A549 (cell line): ENCODE measurements around the gene ROCK1. TPM values are rescaled to one million over a fixed set of nuclear protein-coding genes. Genes with fewer than 3 reads are reported as not detected.

Experiments used
- ATAC-seq, 2 experiments: fragments of 200-7000 bp in 1 of 2; fragments of >200 bp in 1 of 2; cut with Nextera tagmentation in 1 of 2; cut with Tn5 transposase in 1 of 2; 3 replicates each; pipeline versions ENCODE4 v1.8.0 to v1.9.1; 2018 to 2020; ENCODE audit warnings: mild to moderate bottlenecking in 1 of 2, moderate library complexity in 1 of 2
- CTCF ChIA-PET: fragments of 300-600 bp; sonication (Branson Sonifier 250); formaldehyde crosslinking; extraction: SDS; loops from one replicate; lab custom pipeline; 2021; ENCODE audit warnings: antibody characterized with exemption, inconsistent platforms; lab: Yijun Ruan, JAX
- POLR2A ChIA-PET: fragments of 350-600 bp; formaldehyde crosslinking; extraction: SDS; loops from one replicate; lab custom pipeline; 2021; ENCODE audit warnings: antibody characterized with exemption, inconsistent platforms; lab: Yijun Ruan, JAX
- DNase-seq, 2 experiments: peaks; one replicate each; pipeline versions ENCODE4 v3.0.0 to v3.0.0-alpha.2; 2011 to 2016; ENCODE audit warnings: low read depth in 1 of 2, low spot score in 1 of 2
- FAIRE-seq: peaks from 2 replicates; lab custom pipeline; 2011; peaks lifted over from hg19 to GRCh38; lab: Jason Lieb, UNC
- H3K27ac ChIP-seq, 2 experiments: fragments of >200 bp; sonication (Bioruptor Twin); formaldehyde crosslinking; 3 replicates each; pipeline ENCODE4 v1.5.1; 2016 to 2017
- H3K4me1 ChIP-seq: fragments of >200 bp; sonication (Bioruptor Twin); formaldehyde crosslinking; 3 replicates; pipeline ENCODE4 v1.6.1; 2016
- H3K4me2 ChIP-seq: fragments of >200 bp; sonication (Bioruptor Twin); formaldehyde crosslinking; 3 replicates; pipeline ENCODE4 v1.6.1; 2016
- H3K4me3 ChIP-seq: fragments of >200 bp; sonication (Bioruptor Twin); formaldehyde crosslinking; 3 replicates; pipeline ENCODE4 v1.5.1; 2016
- H3K9me3 ChIP-seq: fragments of >200 bp; sonication (Bioruptor Twin); formaldehyde crosslinking; 3 replicates; pipeline ENCODE4 v1.6.1; 2016
- BHLHE40 ChIP-seq: IDR thresholded peaks from 2 replicates; pipeline ENCODE4 v1.6.1; 2012; ENCODE audit warnings: low read depth, low read length, inconsistent platforms
- CHD4 ChIP-seq: fragments of 200-600 bp; sonication (generic); IDR thresholded peaks from 2 replicates; pipeline ENCODE4 v1.6.1; 2016; ENCODE audit warnings: antibody characterized with exemption, mild to moderate bottlenecking, borderline replicate concordance
- EP300 ChIP-seq, 2 experiments: fragments of >200 bp; sonication (Bioruptor Twin); formaldehyde crosslinking; IDR thresholded peaks; 2 replicates in 1 of 2; 3 replicates in 1 of 2; pipeline ENCODE4 v1.6.1; 2016 to 2017
- FOSB ChIP-seq: fragments of 250-450 bp; sonication (Bioruptor Pico); IDR thresholded peaks from 2 replicates; pipeline ENCODE4 v1.5.0; 2020; ENCODE audit warnings: mild to moderate bottlenecking, moderate library complexity
- FOSL2 ChIP-seq, 2 experiments: fragments of 450-650 bp in 1 of 2; fragments of >200 bp in 1 of 2; sonication (Bioruptor Twin) in 1 of 2; formaldehyde crosslinking; IDR thresholded peaks; 2 replicates each; pipeline versions ENCODE4 v1.5.0 to v1.6.1; 2016 to 2020; ENCODE audit warnings: mild to moderate bottlenecking in 1 of 2, moderate library complexity in 1 of 2
- FOXS1 ChIP-seq: fragments of 250-450 bp; sonication (Bioruptor Pico); IDR thresholded peaks from 2 replicates; pipeline ENCODE4 v1.5.0; 2020; ENCODE audit warnings: mild to moderate bottlenecking, moderate library complexity
- HDAC2 ChIP-seq: fragments of 200-600 bp; sonication (generic); IDR thresholded peaks from 2 replicates; pipeline ENCODE4 v1.6.1; 2016
- HOXA7 ChIP-seq: fragments of 250-450 bp; sonication (Bioruptor Pico); IDR thresholded peaks from 2 replicates; pipeline ENCODE4 v1.5.0; 2020; ENCODE audit warnings: mild to moderate bottlenecking, moderate library complexity
- KDM1A ChIP-seq: fragments of 200-600 bp; sonication (generic); IDR thresholded peaks from 2 replicates; pipeline ENCODE4 v1.6.1; 2016; ENCODE audit warnings: low read depth, mild to moderate bottlenecking
- KDM5A ChIP-seq: fragments of 200-600 bp; sonication (generic); IDR thresholded peaks from 2 replicates; pipeline ENCODE4 v1.6.1; 2016; ENCODE audit warnings: antibody characterized with exemption, mild to moderate bottlenecking
- MAFK ChIP-seq: fragments of 450-650 bp; IDR thresholded peaks from 2 replicates; pipeline ENCODE4 v1.6.1; 2014; ENCODE audit not compliant: partially characterized antibody
- MAZ ChIP-seq: fragments of 150-350 bp; IDR thresholded peaks from 2 replicates; pipeline ENCODE4 v1.6.1; 2014; ENCODE audit warnings: antibody characterized with exemption, low read depth, low read length, borderline replicate concordance
- PHF8 ChIP-seq: fragments of 200-600 bp; sonication (generic); IDR thresholded peaks from 2 replicates; pipeline ENCODE4 v1.6.1; 2016; ENCODE audit warnings: low read depth, mild to moderate bottlenecking, antibody characterized with exemption, moderate library complexity, borderline replicate concordance
- POLR2A ChIP-seq: IDR thresholded peaks from 2 replicates; pipeline ENCODE4 v1.6.1; 2012; ENCODE audit warnings: mild to moderate bottlenecking, low read length
- RARB ChIP-seq: fragments of 250-450 bp; sonication (Bioruptor Pico); IDR thresholded peaks from 2 replicates; pipeline ENCODE4 v1.8.0; 2021; ENCODE audit warnings: mild to moderate bottlenecking, moderate library complexity
- SMC3 ChIP-seq: fragments of >200 bp; sonication (Bioruptor Twin); formaldehyde crosslinking; IDR thresholded peaks from 3 replicates; pipeline ENCODE4 v1.6.1; 2018; ENCODE audit warnings: inconsistent platforms
- TP53 ChIP-seq: fragments of 250-450 bp; sonication (Bioruptor Pico); IDR thresholded peaks from 2 replicates; pipeline ENCODE4 v1.5.0; 2021; ENCODE audit warnings: mild to moderate bottlenecking, moderate library complexity
- ZNF302 ChIP-seq: fragments of 250-450 bp; sonication (Bioruptor Pico); IDR thresholded peaks from 2 replicates; pipeline ENCODE4 v1.9.0; 2021; ENCODE audit warnings: inconsistent platforms, mild to moderate bottlenecking, moderate library complexity
- ZSCAN20 ChIP-seq: fragments of 250-450 bp; sonication (Bioruptor Pico); IDR thresholded peaks from 2 replicates; pipeline ENCODE4 v1.8.0; 2022; ENCODE audit warnings: mild to moderate bottlenecking, moderate library complexity
- WGBS: methylation state at CpG from one replicate; pipeline ENCODE4 v1.1.6; 2017; ENCODE audit errors: missing lambda C conversion rate; 5-methylcytosine and 5-hydroxymethylcytosine counted together
- polyA plus RNA-seq, 4 experiments: library from polyadenylated mRNA; depleted of rRNA in 3 of 4; stranded (reverse); fragments of >200 nt; fragmentation: RNase III in 1 of 4; extraction: RNeasy Plus Mini Kit Qiagen cat#74134 plus additional on column Dnase treatment in 1 of 4; gene quantifications; 2 replicates in 3 of 4; 3 replicates in 1 of 4; pipeline ENCODE4 v1.2.3, GENCODE V29; 2011 to 2017
- TF ChIP-seq, protein P1 (sequence below): IDR thresholded peaks from 2 replicates; pipeline ENCODE4 v1.6.1; 2012; ENCODE audit warnings: low read depth, borderline replicate concordance
- TF ChIP-seq, protein P2 (sequence below): fragments of 250-450 bp; sonication (Bioruptor Pico); IDR thresholded peaks from 2 replicates; pipeline ENCODE4 v1.5.0; 2021; ENCODE audit warnings: mild to moderate bottlenecking, moderate library complexity, borderline replicate concordance
- TF ChIP-seq, protein P3 (sequence below): fragments of 450-650 bp; IDR thresholded peaks from 2 replicates; pipeline ENCODE4 v1.6.1; 2014; ENCODE audit warnings: antibody characterized with exemption
- TF ChIP-seq, protein P4 (sequence below): fragments of >200 bp; sonication (Bioruptor Twin); formaldehyde crosslinking; IDR thresholded peaks from 3 replicates; pipeline ENCODE4 v1.5.1; 2016

The ROCK1 gene
- polyA plus RNA-seq, 2 of the 4 experiments (the other 2 are of a cell fraction) = 20.5 to 31.8 TPM

DNA sequence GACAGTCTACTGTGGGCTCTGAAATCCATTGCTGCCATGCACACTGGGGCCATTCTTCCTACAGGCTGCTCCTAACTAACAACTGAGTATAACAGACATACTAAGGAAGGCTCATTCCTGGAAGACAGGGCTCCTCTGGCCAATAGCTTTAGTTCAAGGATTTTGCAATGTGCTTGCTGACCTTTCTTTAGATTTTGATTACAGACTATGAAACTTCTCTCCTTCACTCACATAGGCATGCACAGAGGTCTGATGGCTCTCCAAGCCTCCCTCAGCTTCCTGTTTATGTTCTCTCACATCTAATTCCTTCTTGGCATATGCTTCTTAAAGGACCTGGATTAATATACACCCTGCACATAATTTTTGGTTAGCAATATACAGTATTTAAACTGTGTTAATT lies 34.4 kb upstream of the ROCK1 start:
- FAIRE-seq = no peak
- Histone ChIP-seq H3K4me2 (no peak overlapping the region), H3K27ac (no peak overlapping the region), H3K9me3 (no peaks in the 10 kb centered on the region), H3K4me1 (no peaks in the 10 kb centered on the region), H3K4me3 (no peak overlapping the region)
- ChIA-PET CTCF (interaction anchor here (1.6 kb wide), 1 partner anchor 34 kb away, joined by 3 read pairs; no protein-coding TSS in a partner anchor), POLR2A (no interaction called here)
- no peak for ATAC-seq
- TF ChIP-seq TP53 (CRISPR knock-in tag) = no peak
- no peak for TF ChIP-seq KDM5A
- TF ChIP-seq BHLHE40 = no peak
- no peak for TF ChIP-seq KDM1A
- no peak for TF ChIP-seq FOSB (CRISPR knock-in tag)
- no peak for TF ChIP-seq SMC3
- no peak for TF ChIP-seq HDAC2
- TF ChIP-seq, protein P1, sequence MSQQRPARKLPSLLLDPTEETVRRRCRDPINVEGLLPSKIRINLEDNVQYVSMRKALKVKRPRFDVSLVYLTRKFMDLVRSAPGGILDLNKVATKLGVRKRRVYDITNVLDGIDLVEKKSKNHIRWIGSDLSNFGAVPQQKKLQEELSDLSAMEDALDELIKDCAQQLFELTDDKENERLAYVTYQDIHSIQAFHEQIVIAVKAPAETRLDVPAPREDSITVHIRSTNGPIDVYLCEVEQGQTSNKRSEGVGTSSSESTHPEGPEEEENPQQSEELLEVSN = no peak
- DNase-seq = no peak

DNA sequence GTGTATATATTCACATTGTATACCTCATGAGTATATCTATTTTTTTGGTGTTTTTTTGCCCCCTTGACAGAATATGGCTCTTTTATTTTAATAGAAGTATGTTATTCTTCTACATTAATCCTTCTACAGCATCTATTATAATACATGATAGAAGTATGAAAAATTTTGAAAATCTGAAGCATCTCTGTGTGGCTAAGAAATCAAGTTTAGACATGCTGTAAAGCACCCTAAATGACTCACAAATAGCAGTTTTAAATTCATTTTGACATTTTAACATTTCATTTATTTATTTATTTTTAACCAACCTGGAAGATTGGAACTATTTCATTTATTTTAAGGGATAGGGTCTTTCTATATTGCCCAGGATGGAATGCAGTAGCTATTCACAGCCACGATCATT lies 33.8 kb upstream of the ROCK1 start:
- H3K4me3 ChIP-seq = no peak overlapping the region
- POLR2A ChIA-PET = no interaction called here
- no peak for TF ChIP-seq CHD4
- TF ChIP-seq HOXA7 (CRISPR knock-in tag) = no peak
- no peak for TF ChIP-seq MAZ
- TF ChIP-seq, protein P2, sequence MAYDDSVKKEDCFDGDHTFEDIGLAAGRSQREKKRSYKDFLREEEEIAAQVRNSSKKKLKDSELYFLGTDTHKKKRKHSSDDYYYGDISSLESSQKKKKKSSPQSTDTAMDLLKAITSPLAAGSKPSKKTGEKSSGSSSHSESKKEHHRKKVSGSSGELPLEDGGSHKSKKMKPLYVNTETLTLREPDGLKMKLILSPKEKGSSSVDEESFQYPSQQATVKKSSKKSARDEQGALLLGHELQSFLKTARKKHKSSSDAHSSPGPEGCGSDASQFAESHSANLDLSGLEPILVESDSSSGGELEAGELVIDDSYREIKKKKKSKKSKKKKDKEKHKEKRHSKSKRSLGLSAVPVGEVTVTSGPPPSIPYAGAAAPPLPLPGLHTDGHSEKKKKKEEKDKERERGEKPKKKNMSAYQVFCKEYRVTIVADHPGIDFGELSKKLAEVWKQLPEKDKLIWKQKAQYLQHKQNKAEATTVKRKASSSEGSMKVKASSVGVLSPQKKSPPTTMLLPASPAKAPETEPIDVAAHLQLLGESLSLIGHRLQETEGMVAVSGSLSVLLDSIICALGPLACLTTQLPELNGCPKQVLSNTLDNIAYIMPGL = no peak
- TF ChIP-seq TP53 (CRISPR knock-in tag) = no peak
- TF ChIP-seq, protein P1 = no peak
- no peak for TF ChIP-seq ZSCAN20 (CRISPR knock-in tag)
- TF ChIP-seq, all 56 proteins: peak for 0
- Histone ChIP-seq H3K27ac (no peak overlapping the region), H3K4me2 (no peak overlapping the region), H3K9me3 (no peaks in the 10 kb centered on the region), H3K4me1 (no peaks in the 10 kb centered on the region)
- CTCF ChIA-PET = interaction anchor here (1.6 kb wide), 1 partner anchor 35 kb away, joined by 3 read pairs; no protein-coding TSS in a partner anchor
- no peak for ATAC-seq
- no peak for FAIRE-seq
- no peak for DNase-seq
- 24% methylated on average over 1 of the region's 1 CpG for WGBS

DNA sequence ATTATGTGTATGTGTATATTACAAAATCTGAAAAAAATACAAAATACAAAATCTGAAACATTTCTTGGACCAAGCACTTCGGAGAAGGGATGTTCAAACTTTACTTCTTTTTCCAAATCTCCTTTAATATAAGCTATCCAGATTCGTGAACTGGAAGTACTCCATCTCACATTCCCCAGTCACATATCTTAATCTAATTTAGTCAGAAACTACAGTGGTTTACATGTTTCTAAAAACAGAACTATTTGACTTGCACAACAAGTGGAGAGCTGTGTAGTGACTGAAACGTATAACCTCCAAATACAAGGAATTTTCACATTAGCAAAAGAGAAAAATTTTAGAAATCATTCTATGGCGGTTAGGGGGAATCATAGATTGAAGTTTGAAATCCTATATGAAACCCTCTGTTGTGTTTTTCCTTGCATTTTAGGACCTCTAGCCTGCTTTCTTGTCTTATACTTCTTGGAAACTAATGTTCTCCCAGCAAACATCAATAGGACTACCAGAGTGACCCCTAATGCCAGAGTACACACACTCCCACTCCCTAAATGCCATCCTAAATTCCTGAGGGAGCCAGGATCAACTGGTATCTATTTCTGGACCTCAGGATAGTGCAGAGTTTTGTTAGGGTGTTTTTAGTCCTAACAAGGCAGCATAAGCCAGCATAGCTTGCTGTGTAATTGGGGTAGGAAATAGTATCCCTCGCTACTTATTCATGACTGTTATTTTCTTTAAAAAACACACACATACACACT lies 30.2 kb upstream of the ROCK1 start:
- WGBS = 46% methylated on average over 5 of the region's 5 CpGs
- ChIA-PET CTCF (interaction anchor here (0.6 kb wide), 1 partner anchor 49 kb away, joined by 4 read pairs; no protein-coding TSS in a partner anchor), POLR2A (no interaction called here)
- FAIRE-seq (no peak), DNase-seq (no peak), ATAC-seq (no peak)
- Histone ChIP-seq H3K27ac (no peak overlapping the region), H3K4me1 (no peaks in the 10 kb centered on the region), H3K4me2 (no peak overlapping the region), H3K9me3 (no peaks in the 10 kb centered on the region), H3K4me3 (no peak overlapping the region)
- TF ChIP-seq FOSL2 (IDR thresholded peaks at IDR 0.05) (no peak), FOSL2 (CRISPR knock-in tag; IDR thresholded peaks at IDR 0.05) (no peak), POLR2A (no peak), KDM5A (no peak), RARB (CRISPR knock-in tag) (no peak), PHF8 (no peak), ZSCAN20 (CRISPR knock-in tag) (no peak), EP300 (IDR thresholded peaks at IDR 0.05) (no peak), HDAC2 (no peak), TP53 (CRISPR knock-in tag) (no peak), ZNF302 (CRISPR knock-in tag) (no peak), MAFK (no peak), SMC3 (no peak), FOXS1 (CRISPR knock-in tag) (no peak), MAZ (no peak)
- TF ChIP-seq, protein P1 = no peak
- TF ChIP-seq, protein P3, sequence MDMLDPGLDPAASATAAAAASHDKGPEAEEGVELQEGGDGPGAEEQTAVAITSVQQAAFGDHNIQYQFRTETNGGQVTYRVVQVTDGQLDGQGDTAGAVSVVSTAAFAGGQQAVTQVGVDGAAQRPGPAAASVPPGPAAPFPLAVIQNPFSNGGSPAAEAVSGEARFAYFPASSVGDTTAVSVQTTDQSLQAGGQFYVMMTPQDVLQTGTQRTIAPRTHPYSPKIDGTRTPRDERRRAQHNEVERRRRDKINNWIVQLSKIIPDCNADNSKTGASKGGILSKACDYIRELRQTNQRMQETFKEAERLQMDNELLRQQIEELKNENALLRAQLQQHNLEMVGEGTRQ = no peak
- TF ChIP-seq, protein P4, sequence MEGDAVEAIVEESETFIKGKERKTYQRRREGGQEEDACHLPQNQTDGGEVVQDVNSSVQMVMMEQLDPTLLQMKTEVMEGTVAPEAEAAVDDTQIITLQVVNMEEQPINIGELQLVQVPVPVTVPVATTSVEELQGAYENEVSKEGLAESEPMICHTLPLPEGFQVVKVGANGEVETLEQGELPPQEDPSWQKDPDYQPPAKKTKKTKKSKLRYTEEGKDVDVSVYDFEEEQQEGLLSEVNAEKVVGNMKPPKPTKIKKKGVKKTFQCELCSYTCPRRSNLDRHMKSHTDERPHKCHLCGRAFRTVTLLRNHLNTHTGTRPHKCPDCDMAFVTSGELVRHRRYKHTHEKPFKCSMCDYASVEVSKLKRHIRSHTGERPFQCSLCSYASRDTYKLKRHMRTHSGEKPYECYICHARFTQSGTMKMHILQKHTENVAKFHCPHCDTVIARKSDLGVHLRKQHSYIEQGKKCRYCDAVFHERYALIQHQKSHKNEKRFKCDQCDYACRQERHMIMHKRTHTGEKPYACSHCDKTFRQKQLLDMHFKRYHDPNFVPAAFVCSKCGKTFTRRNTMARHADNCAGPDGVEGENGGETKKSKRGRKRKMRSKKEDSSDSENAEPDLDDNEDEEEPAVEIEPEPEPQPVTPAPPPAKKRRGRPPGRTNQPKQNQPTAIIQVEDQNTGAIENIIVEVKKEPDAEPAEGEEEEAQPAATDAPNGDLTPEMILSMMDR = no peak
